HG03045 (cell line): ENCODE measurements around the gene LMO1.

ENCODE experiments used
- ATAC-seq: cut with Tn5 transposase; IDR thresholded peaks from one replicate; pipeline ENCODE4 v1.9.1; 2021; ENCODE audit warnings: mild to moderate bottlenecking, moderate library complexity; ENCODE audit not compliant: unreplicated experiment

The LMO1 gene

DNA sequence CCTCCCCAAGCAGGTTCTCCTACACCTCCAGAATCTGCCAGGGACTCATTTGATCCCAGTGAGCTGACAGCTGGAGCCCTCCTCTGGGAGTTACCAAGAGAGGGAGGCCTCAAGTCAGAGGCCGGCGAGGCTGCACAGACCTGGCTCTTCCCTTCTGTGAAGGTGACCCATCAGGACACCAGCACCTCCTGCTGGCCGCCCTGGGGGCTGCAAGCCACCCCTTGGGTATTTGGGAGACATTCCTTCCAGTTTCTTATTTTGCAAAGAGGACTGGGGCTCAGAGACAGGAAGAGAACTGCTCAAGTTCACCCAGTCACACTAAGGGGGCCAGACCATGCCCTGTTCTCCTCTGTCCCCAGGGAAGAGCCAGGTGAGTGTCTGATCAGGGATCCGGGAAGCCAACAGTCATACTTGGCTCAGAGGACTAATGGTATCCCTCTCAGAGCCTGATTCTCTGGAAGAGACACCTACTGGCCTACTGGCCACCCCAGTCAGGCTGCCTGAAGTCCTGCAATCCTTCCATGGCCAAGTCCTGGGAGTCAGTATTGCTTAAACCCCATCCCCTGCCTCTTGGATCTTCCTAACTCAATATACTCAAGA, 54.4 kb downstream of the LMO1 start:
- no peak for ATAC-seq

DNA sequence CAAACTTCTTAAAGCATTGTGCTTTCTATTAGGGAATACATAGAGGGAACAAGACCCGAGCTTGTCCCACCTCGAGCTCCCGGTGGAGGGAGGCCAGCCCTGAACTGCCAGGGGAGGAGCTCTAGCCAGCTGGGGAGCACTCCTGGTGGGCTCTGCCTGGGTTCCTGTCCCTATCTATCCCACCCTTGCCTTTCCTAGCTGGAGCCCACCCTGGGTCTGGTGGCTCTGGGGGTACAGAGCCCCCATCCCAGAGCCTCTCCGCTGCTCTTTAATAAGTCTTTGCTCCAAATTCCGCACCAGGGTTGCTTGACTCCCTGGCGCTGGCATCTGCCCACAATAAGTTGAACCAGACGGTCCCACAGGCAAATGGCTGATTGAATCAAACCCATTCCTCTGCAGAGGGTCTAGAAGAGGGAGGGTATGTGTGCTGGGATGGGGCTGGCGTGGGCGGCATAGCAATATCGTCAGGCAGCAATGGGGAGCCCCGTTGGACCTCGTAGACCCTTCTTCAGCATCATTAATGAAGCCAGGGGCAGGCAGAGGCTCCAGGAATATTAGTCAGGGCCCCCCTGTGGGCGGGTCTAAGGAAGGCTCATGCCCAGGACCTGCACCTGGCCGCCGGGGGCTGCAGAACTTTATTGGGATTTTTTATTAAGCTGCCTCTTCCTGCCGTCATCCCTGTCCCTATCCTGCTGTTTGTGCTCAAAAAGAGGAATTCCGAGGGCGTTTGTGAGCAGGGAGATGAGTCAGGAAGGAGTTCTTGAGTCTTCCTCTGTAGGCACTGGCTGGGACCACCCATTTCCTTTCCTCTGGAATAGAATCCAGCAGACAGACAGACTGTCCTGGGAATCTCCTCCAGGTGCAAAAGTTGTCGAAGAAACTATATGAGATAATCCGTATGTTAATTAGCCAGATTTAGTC, 56.3 kb downstream of the LMO1 start:
- no peak for ATAC-seq

- ATAC-seq = no peak
Measured at GRCh38 chr11:8206251-8207079, 57.2 kb downstream of the LMO1 start.

DNA sequence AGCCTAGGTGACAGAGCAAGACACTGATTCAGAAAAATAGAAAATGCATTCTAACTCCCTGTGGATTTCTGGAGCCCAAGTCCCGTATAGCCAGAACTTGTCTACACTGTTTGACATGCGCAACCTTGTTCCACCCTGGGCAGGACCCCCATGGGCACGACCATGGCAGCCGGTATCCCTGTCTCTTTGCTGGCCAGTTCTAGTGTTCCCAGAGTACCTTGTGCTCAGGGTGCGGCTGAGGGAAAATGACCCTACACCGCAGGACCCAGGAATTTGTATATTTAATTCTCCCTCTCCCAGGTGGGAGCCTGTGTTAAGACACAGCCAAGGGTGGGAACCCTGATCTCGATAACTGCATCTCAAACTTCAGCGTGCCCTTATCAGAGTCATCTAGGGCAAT, 58.1 kb downstream of the LMO1 start:
- no peak for ATAC-seq

DNA sequence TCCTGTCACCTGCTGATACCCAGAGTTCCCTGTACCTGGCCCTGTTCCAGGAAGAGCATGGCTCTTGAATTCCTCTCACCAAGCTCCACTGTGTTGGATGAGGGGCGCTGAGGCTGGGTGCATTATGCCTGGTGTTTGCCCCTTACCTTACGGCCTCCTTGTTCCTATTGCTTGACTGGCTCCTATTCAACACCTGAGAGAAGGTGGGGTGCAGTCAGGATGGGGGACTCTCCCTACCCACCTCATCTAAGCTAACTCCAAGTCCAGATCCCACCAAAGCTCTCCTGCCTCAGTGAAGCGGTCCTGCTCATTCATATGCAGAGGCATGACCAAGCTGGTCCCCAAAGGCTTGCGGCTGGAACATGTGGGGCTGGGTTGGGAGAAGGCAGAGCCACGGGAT, 59.1 kb downstream of the LMO1 start:
- ATAC-seq = no peak

DNA sequence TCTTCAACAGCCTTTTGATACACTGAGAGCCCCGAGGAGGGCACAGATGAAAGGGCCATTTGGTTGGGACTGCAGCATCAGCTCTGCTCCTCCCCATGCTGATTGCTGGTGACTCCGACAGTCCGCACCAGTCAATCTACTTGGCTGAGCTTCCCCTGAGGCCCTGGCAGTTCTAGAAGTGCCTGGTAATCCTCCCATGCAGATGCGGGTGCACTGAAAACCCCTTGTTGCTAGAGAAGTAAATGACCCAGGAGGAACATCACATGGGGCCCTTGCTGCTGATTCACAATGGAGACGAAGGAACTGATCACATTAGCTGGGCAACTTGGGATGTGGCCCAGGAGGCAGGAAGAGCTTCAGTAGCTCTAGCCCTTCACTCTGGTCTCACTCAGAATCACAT, 59.7 kb downstream of the LMO1 start:
- ATAC-seq = no peak

DNA sequence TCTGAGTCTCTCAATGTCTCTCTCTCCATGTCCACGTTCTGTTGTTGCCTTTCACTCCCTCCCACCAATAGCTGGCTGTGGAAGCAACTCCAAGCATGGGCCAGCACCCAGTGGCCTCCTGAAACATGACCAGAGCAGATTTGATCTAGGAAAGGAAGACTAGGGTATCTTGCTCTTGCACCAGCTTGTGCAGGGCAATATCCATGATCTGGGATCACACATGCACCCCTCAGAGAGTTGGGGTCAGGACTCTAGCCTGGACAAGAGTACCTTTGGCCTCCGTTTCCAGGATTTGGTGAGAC, 60.3 kb downstream of the LMO1 start:
- ATAC-seq = no peak

DNA sequence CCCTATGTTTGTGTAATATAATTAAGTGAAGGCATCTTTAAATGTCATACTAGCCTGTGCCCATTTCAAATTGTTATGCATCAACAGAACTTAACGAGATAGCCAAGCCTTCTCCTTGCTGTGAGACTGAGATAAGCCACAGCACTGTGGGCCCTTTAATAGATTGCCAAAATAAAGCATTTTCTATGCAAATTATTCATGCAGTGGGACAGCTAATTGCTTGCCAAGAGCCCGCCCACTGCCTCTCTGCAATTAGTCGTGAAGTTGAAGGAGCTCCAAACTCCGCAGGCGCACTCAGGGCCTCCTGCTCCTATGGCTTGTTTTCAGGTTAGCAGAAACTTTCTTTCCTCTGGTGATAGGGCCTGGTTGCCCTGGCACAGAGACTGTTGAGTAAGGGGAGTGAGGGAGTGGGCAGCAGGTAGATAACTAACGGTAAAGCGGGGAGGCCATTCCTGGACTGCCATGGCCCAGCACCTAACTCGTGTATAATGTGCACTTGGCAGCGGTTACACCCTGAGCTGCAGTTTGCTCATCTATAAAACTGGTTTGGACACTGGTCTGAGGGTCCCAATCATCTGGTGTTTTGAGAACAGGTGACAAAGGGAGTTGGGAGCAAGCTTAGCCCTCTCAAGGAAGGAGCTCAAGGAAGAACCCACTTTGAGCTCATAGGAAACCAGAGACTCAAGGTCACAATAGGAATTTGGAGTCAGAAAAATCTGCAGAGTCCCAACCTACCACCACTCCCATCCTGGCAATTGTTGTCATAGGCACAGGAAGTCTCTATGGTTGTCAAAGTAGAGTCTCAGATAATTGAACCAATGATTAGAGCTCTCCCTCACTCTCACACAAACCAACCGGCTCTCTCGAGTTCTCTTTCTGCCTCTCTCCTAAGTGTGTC, 60.9 kb downstream of the LMO1 start:
- no peak for ATAC-seq

GRCh38 chr11:8201644-8202365, 61.9 kb downstream of the LMO1 start:
- ATAC-seq = peak; percentile 82

GRCh38 chr11:8199676-8200075, 64.0 kb downstream of the LMO1 start:
- ATAC-seq = no peak

- ATAC-seq = no peak
Measured at GRCh38 chr11:8196749-8197148, 66.9 kb downstream of the LMO1 start.

GRCh38 chr11:8194956-8195355, 68.7 kb downstream of the LMO1 start:
- no peak for ATAC-seq

DNA sequence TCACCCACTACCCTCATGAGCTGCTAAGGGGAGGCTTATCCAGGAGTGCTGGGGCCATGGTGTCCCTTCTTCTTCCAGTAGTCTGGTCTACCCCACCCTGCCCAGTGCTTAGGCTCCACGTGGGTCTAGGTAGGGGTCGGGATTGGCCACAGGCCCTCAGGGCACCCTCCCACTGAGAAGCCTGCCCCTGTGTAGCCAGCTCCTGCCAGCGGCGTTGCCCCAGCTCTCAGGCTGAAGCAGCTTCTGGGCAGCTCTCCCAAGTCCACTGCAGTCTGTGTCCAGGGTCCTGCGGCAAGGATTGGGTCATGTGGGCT, 70.8 kb downstream of the LMO1 start:
- ATAC-seq = no peak

DNA sequence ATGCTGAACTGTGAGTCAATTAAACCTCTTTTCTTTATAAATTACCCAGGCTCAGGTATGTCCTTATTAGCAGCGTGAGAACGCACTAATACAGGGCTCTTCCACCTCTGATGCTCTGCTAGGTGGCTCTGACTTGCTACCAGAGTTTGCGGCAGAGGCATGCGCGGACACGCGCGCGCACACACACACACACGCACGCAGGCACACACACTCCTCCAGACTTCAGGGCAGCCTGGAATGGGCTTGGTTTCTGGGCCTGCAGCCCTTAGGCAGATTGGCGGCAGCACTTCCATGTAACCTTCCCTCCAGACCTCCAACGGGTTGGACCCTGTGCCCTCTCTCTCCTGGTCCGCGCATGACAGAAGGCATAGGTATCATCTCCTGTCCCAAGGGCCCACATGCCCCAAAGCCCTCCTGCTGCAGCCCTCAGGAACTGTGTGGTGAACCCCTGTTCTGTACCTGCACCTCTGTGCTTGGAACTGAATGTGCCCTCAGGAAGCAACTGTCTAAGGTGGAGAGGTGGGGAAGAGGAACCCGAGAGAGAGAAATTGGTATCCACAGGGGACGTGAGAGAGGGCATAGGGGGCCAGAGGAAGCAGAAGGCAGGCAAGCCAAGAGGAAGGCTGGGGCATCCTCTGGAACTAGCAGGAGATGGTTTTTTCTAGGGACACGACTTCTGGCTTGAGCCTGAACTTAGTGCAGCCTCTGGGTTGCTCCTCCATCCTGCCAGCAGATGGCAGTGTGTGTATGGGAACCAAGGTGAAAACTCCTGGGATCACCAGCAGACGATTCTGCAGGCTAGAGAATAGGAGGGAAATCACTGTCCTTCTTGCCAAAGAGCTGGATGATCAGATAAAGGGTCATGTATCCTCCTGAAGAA, 71.4 kb downstream of the LMO1 start:
- ATAC-seq = peak; percentile 49

DNA sequence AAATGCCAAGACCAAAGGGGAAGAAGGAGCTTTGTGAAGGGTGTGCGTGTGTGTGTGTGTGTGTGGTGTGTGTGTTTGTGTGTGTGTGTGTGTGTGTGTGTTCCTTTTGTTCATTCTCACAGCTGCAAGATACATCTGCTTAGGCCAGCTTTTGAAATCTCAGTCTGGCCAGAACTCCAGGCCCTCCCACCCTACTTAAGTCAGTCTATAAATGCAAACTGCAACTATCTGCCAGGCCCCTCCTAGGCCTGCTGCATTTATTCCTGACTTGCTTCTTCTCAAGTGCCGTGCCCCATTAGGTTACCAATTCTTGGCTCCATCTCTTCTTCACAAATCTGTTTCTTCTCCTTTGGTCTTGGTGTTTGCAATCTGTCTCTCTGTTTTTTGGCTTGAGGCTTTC, 73.2 kb downstream of the LMO1 start:
- no peak for ATAC-seq

GRCh38 chr11:8186429-8186828, 77.2 kb downstream of the LMO1 start:
- ATAC-seq = no peak

DNA sequence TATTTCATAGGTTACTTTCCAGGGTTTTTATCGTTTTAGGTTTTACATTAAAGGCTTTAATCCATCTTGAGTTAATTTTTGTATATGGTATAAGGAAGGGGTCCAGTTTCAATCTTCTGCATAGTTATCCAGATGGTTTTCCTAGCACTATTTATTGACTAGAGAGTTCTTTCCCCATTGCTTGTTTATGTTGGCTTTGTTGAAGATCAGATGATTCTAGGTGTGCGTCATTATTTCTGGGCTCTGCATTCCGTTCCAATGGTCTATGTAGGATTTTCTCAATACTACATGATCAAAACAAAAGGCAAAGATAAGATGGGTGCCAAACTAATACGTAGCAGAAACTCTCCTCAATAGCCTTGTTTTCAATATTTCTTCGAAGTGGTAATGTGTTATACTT, 80.6 kb downstream of the LMO1 start:
- ATAC-seq = no peak

GRCh38 chr11:8180469-8180868, 83.2 kb downstream of the LMO1 start:
- no peak for ATAC-seq

DNA sequence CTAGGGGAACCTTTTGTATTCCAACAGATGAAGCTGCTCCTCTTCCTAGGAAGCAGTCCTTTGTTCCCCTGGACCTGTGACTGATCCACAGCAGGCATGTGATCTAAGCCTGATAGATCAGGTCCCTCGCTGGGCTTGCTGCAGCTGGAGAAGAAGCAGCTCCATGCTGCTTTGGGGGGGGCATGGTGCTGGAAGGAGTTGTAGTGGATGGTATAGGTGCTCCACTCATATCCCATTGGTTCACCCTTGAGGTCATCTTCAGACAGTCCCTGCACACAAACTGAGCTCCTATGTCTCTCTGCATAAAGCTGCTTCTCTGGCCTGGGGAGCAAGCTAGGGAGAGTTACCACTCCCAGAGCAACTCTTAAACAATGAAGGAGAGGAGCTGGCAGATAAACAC, 85.4 kb downstream of the LMO1 start:
- ATAC-seq = no peak
